Measurements from ENCODE around the gene PON3.
"Not testable (repeated sequence)": the region's sequence is repeated elsewhere in the genome, so short reads cannot be mapped to it uniquely, and the experiment has no call there.

Gene PON3

GRCh38 chr7:95412075-95412474, 15.9 kb upstream of the PON3 start:
- in situ Hi-C loops (cut with HindIII; ENCODE audit: low sequenced_read_pairs): no loop called here

GRCh38 chr7:95411666-95412065, 15.5 kb upstream of the PON3 start:
- in situ Hi-C loops (cut with HindIII; ENCODE audit: low sequenced_read_pairs): no loop called here

GRCh38 chr7:95411036-95411435, 14.9 kb upstream of the PON3 start:
- in situ Hi-C loops (cut with HindIII; ENCODE audit: low sequenced_read_pairs): no loop called here

- in situ Hi-C loops (cut with HindIII; ENCODE audit: low sequenced_read_pairs): no loop called here
These were observed 11.6 kb upstream of the PON3 start for GRCh38 chr7:95407751-95408150.

- in situ Hi-C loops (cut with HindIII; ENCODE audit: low sequenced_read_pairs): no loop called here
These were observed 9.6 kb upstream of the PON3 start for GRCh38 chr7:95405800-95406199.

GRCh38 chr7:95405208-95405607, 9.0 kb upstream of the PON3 start:
- in situ Hi-C loops (cut with HindIII; ENCODE audit: low sequenced_read_pairs): no loop called here

- in situ Hi-C loops (cut with HindIII; ENCODE audit: low sequenced_read_pairs): no loop called here
These were observed 8.2 kb upstream of the PON3 start for GRCh38 chr7:95404316-95404865.

GRCh38 chr7:95398155-95398940, 2.2 kb upstream of the PON3 start:
- in situ Hi-C loops (cut with HindIII; ENCODE audit: low sequenced_read_pairs): no loop called here

- in situ Hi-C loops (cut with HindIII; ENCODE audit: low sequenced_read_pairs): no loop called here
These were observed 1.2 kb upstream of the PON3 start for GRCh38 chr7:95397381-95397780.

- in situ Hi-C loops (cut with HindIII; ENCODE audit: low sequenced_read_pairs): no loop called here
These were observed 430 bp downstream of the PON3 start for GRCh38 chr7:95395755-95396135.

- in situ Hi-C loops (cut with HindIII; ENCODE audit: low sequenced_read_pairs): no loop called here
These were observed 1.8 kb downstream of the PON3 start for GRCh38 chr7:95394370-95394769.

GRCh38 chr7:95391761-95392160, 4.4 kb downstream of the PON3 start:
- in situ Hi-C loops (cut with HindIII; ENCODE audit: low sequenced_read_pairs): no loop called here

GRCh38 chr7:95389516-95389915, 6.7 kb downstream of the PON3 start:
- in situ Hi-C loops (cut with HindIII; ENCODE audit: low sequenced_read_pairs): no loop called here

- in situ Hi-C loops (cut with HindIII; ENCODE audit: low sequenced_read_pairs): not testable (repeated sequence)
These were observed 16.7 kb downstream of the PON3 start for GRCh38 chr7:95379457-95379856.

GRCh38 chr7:95376632-95377400, 19.4 kb downstream of the PON3 start:
- in situ Hi-C loops (cut with HindIII; ENCODE audit: low sequenced_read_pairs): no loop called here

GRCh38 chr7:95375591-95376257, 20.5 kb downstream of the PON3 start:
- in situ Hi-C loops (cut with HindIII; ENCODE audit: low sequenced_read_pairs): no loop called here

GRCh38 chr7:95373323-95373722, 22.9 kb downstream of the PON3 start:
- in situ Hi-C loops (cut with HindIII; ENCODE audit: low sequenced_read_pairs): no loop called here

- in situ Hi-C loops (cut with HindIII; ENCODE audit: low sequenced_read_pairs): no loop called here
These were observed 27.9 kb downstream of the PON3 start for GRCh38 chr7:95368235-95368634.

- in situ Hi-C loops (cut with HindIII; ENCODE audit: low sequenced_read_pairs): no loop called here
These were observed 28.6 kb downstream of the PON3 start for GRCh38 chr7:95367606-95368005.

GRCh38 chr7:95365151-95365550, 31.0 kb downstream of the PON3 start:
- in situ Hi-C loops (cut with HindIII; ENCODE audit: low sequenced_read_pairs): no loop called here

GRCh38 chr7:95357623-95358022, 38.6 kb downstream of the PON3 start:
- in situ Hi-C loops (cut with HindIII; ENCODE audit: low sequenced_read_pairs): no loop called here
